ENCODE data around the gene FBXO44.

DNA sequence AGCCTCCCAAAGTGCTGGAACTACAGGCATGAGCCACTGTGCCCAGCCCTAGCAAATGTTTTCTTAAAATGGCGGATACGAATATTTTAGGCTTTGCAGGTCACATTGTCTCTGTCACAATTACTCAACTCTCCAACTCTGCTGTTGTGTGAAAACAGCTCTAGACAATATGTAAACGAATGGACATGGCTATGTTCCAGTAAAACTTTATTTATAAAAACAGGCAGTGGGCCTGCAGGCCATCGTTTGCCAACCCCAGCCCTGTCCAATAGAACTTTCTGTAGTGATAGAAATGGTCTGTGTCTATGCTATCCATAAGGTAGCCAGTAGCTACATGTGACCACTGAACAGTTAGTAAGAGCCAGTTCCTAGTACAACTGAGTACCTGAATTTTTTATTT lies 5.1 kb downstream of the FBXO44 start:
- TF ChIP-seq, protein P1, sequence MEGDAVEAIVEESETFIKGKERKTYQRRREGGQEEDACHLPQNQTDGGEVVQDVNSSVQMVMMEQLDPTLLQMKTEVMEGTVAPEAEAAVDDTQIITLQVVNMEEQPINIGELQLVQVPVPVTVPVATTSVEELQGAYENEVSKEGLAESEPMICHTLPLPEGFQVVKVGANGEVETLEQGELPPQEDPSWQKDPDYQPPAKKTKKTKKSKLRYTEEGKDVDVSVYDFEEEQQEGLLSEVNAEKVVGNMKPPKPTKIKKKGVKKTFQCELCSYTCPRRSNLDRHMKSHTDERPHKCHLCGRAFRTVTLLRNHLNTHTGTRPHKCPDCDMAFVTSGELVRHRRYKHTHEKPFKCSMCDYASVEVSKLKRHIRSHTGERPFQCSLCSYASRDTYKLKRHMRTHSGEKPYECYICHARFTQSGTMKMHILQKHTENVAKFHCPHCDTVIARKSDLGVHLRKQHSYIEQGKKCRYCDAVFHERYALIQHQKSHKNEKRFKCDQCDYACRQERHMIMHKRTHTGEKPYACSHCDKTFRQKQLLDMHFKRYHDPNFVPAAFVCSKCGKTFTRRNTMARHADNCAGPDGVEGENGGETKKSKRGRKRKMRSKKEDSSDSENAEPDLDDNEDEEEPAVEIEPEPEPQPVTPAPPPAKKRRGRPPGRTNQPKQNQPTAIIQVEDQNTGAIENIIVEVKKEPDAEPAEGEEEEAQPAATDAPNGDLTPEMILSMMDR (IDR thresholded peaks at IDR 0.05 in 2 of 3, conservative IDR thresholded peaks at IDR 0.05 in 1 of 3; ENCODE audit: control insufficient read depth in 2 of 3, extremely low read depth in 1 of 3, insufficient read depth in 1 of 3, low read depth in 3 of 3, low read length in 3 of 3) = no peak
- TF ChIP-seq FOXK2 (IDR thresholded peaks at IDR 0.05) = no peak
- TF ChIP-seq, protein P2, sequence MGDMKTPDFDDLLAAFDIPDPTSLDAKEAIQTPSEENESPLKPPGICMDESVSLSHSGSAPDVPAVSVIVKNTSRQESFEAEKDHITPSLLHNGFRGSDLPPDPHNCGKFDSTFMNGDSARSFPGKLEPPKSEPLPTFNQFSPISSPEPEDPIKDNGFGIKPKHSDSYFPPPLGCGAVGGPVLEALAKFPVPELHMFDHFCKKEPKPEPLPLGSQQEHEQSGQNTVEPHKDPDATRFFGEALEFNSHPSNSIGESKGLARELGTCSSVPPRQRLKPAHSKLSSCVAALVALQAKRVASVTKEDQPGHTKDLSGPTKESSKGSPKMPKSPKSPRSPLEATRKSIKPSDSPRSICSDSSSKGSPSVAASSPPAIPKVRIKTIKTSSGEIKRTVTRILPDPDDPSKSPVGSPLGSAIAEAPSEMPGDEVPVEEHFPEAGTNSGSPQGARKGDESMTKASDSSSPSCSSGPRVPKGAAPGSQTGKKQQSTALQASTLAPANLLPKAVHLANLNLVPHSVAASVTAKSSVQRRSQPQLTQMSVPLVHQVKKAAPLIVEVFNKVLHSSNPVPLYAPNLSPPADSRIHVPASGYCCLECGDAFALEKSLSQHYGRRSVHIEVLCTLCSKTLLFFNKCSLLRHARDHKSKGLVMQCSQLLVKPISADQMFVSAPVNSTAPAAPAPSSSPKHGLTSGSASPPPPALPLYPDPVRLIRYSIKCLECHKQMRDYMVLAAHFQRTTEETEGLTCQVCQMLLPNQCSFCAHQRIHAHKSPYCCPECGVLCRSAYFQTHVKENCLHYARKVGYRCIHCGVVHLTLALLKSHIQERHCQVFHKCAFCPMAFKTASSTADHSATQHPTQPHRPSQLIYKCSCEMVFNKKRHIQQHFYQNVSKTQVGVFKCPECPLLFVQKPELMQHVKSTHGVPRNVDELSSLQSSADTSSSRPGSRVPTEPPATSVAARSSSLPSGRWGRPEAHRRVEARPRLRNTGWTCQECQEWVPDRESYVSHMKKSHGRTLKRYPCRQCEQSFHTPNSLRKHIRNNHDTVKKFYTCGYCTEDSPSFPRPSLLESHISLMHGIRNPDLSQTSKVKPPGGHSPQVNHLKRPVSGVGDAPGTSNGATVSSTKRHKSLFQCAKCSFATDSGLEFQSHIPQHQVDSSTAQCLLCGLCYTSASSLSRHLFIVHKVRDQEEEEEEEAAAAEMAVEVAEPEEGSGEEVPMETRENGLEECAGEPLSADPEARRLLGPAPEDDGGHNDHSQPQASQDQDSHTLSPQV (IDR thresholded peaks at IDR 0.05) = no peak

Data from GM12878 (cell line).